SJCRH30 (cell line): ENCODE results near the gene OLFM1. TPM values are rescaled to one million over a fixed set of nuclear protein-coding genes. Genes with fewer than 3 reads are reported as not detected.

Experiments
- DNase-seq, 2 experiments: peaks; one replicate each; pipeline ENCODE4 v3.0.0-alpha.2; 2015 to 2020
- H3K27ac ChIP-seq: fragments of 250-450 bp; sonication (Bioruptor Pico); 2 replicates; pipeline ENCODE4 v1.5.1; 2020; ENCODE audit warnings: mild to moderate bottlenecking, moderate library complexity
- H3K27me3 ChIP-seq: fragments of 250-450 bp; sonication (Bioruptor Pico); 2 replicates; pipeline ENCODE4 v1.5.1; 2020; ENCODE audit warnings: mild to moderate bottlenecking, moderate library complexity
- H3K36me3 ChIP-seq: fragments of 250-450 bp; sonication (Bioruptor Pico); 2 replicates; pipeline ENCODE4 v1.5.1; 2020; ENCODE audit warnings: mild to moderate bottlenecking, moderate library complexity
- H3K4me1 ChIP-seq: fragments of 250-450 bp; sonication (Bioruptor Pico); 2 replicates; pipeline ENCODE4 v1.5.1; 2020; ENCODE audit warnings: mild to moderate bottlenecking, moderate library complexity
- H3K4me3 ChIP-seq: fragments of 250-450 bp; sonication (Bioruptor Pico); 2 replicates; pipeline ENCODE4 v1.5.1; 2020; ENCODE audit warnings: mild to moderate bottlenecking, moderate library complexity
- H3K9me3 ChIP-seq: fragments of 250-450 bp; sonication (Bioruptor Pico); replicated peaks from 2 replicates; pipeline ENCODE4 v1.5.1; 2020; ENCODE audit warnings: mild to moderate bottlenecking, moderate library complexity
- total RNA-seq: library from RNA; depleted of rRNA; stranded (reverse); fragments of >200 nt; shearing (Covaris generic); gene quantifications from 2 replicates; pipeline ENCODE4 v1.2.3, GENCODE V29; 2014

Gene OLFM1
- total RNA-seq, 1 experiment from 2014 or later: not detected

GRCh38 chr9:135067096-135067710 lies 20.3 kb upstream of the OLFM1 start:
- no peaks in the 10 kb centered on the region for H3K9me3 ChIP-seq
- no peaks in the 10 kb centered on the region for H3K4me1 ChIP-seq
- no peaks in the 10 kb centered on the region for H3K36me3 ChIP-seq
- H3K4me3 ChIP-seq: no peak overlapping the region
- no peak overlapping the region for H3K27ac ChIP-seq
- no peak for DNase-seq
- peaks cover 10% of the 10 kb centered on the region; the same call in 1 of the 2 replicates for H3K27me3 ChIP-seq

GRCh38 chr9:135068776-135069415 lies 18.6 kb upstream of the OLFM1 start:
- H3K36me3 ChIP-seq: no peaks in the 10 kb centered on the region
- no peaks in the 10 kb centered on the region for H3K9me3 ChIP-seq
- H3K27me3 ChIP-seq: peaks cover 10% of the 10 kb centered on the region; the same call in 1 of the 2 replicates
- H3K4me1 ChIP-seq: no peaks in the 10 kb centered on the region
- no peak overlapping the region for H3K27ac ChIP-seq
- no peak overlapping the region for H3K4me3 ChIP-seq
- DNase-seq: no peak

GRCh38 chr9:135069558-135070197 lies 17.8 kb upstream of the OLFM1 start:
- no peak overlapping the region for H3K4me3 ChIP-seq
- no peaks in the 10 kb centered on the region for H3K36me3 ChIP-seq
- no peaks in the 10 kb centered on the region for H3K4me1 ChIP-seq
- peaks cover 10% of the 10 kb centered on the region; the same call in 1 of the 2 replicates for H3K27me3 ChIP-seq
- no peak overlapping the region for H3K27ac ChIP-seq
- DNase-seq: no peak
- no peaks in the 10 kb centered on the region for H3K9me3 ChIP-seq

- no peak for DNase-seq
- H3K4me1 ChIP-seq: no peaks in the 10 kb centered on the region
- peaks cover 10% of the 10 kb centered on the region; the same call in 1 of the 2 replicates for H3K27me3 ChIP-seq
- no peaks in the 10 kb centered on the region for H3K9me3 ChIP-seq
- H3K4me3 ChIP-seq: no peak overlapping the region
- no peak overlapping the region for H3K27ac ChIP-seq
- no peaks in the 10 kb centered on the region for H3K36me3 ChIP-seq
Observed at GRCh38 chr9:135070198-135070951, 17.1 kb upstream of the OLFM1 start.

- H3K4me3 ChIP-seq: no peak overlapping the region
- no peaks in the 10 kb centered on the region for H3K4me1 ChIP-seq
- no peak overlapping the region for H3K27ac ChIP-seq
- DNase-seq: no peak
- no peaks in the 10 kb centered on the region for H3K9me3 ChIP-seq
- H3K27me3 ChIP-seq: peaks cover 10% of the 10 kb centered on the region; the same call in 1 of the 2 replicates
- no peaks in the 10 kb centered on the region for H3K36me3 ChIP-seq
Observed at GRCh38 chr9:135070964-135071735, 16.3 kb upstream of the OLFM1 start.

GRCh38 chr9:135073081-135073740 lies 14.3 kb upstream of the OLFM1 start:
- no peak for DNase-seq
- no peak overlapping the region for H3K27ac ChIP-seq
- no peaks in the 10 kb centered on the region for H3K4me1 ChIP-seq
- no peaks in the 10 kb centered on the region for H3K36me3 ChIP-seq
- H3K9me3 ChIP-seq: no peaks in the 10 kb centered on the region
- peaks cover 6% of the 10 kb centered on the region; the same call in 1 of the 2 replicates for H3K27me3 ChIP-seq
- no peak overlapping the region for H3K4me3 ChIP-seq

GRCh38 chr9:135073741-135074305 lies 13.6 kb upstream of the OLFM1 start:
- no peak overlapping the region for H3K4me3 ChIP-seq
- DNase-seq: no peak
- no peak overlapping the region for H3K27ac ChIP-seq
- H3K36me3 ChIP-seq: no peaks in the 10 kb centered on the region
- no peaks in the 10 kb centered on the region for H3K9me3 ChIP-seq
- no peaks in the 10 kb centered on the region for H3K4me1 ChIP-seq
- peaks cover 10% of the 10 kb centered on the region; the same call in 1 of the 2 replicates for H3K27me3 ChIP-seq

GRCh38 chr9:135074354-135075233 lies 12.9 kb upstream of the OLFM1 start:
- Histone ChIP-seq H3K27ac (no peak overlapping the region), H3K36me3 (no peaks in the 10 kb centered on the region), H3K9me3 (no peaks in the 10 kb centered on the region), H3K4me1 (no peaks in the 10 kb centered on the region), H3K4me3 (no peak overlapping the region), H3K27me3 (peaks cover 15% of the 10 kb centered on the region)
- no peak for DNase-seq

GRCh38 chr9:135075234-135076142 lies 12.0 kb upstream of the OLFM1 start:
- Histone ChIP-seq H3K36me3 (no peaks in the 10 kb centered on the region), H3K4me1 (no peaks in the 10 kb centered on the region), H3K9me3 (no peaks in the 10 kb centered on the region), H3K27ac (no peak overlapping the region), H3K4me3 (no peak overlapping the region), H3K27me3 (peaks cover 20% of the 10 kb centered on the region)
- DNase-seq: no peak

- H3K4me1 ChIP-seq: no peaks in the 10 kb centered on the region
- no peaks in the 10 kb centered on the region for H3K9me3 ChIP-seq
- H3K4me3 ChIP-seq: no peak overlapping the region
- no peak overlapping the region for H3K27ac ChIP-seq
- H3K27me3 ChIP-seq: peaks cover 23% of the 10 kb centered on the region
- H3K36me3 ChIP-seq: no peaks in the 10 kb centered on the region
- no peak for DNase-seq
Observed at GRCh38 chr9:135076143-135076875, 11.2 kb upstream of the OLFM1 start.

GRCh38 chr9:135076876-135077430 lies 10.5 kb upstream of the OLFM1 start:
- Histone ChIP-seq H3K4me1 (no peaks in the 10 kb centered on the region), H3K4me3 (no peak overlapping the region), H3K36me3 (no peaks in the 10 kb centered on the region), H3K27ac (no peak overlapping the region), H3K27me3 (peaks cover 23% of the 10 kb centered on the region), H3K9me3 (no peaks in the 10 kb centered on the region)
- DNase-seq: no peak
